Right forelimb (tissue), 1 donor: ENCODE results near the gene RIPK4.
A peak's percentile ranks its signal among the peaks of the same experiment; 100 is the strongest.

Experiments
- DNase-seq: peaks from one replicate; pipeline ENCODE4 v3.0.0-alpha.2; 2018

The RIPK4 gene

DNA sequence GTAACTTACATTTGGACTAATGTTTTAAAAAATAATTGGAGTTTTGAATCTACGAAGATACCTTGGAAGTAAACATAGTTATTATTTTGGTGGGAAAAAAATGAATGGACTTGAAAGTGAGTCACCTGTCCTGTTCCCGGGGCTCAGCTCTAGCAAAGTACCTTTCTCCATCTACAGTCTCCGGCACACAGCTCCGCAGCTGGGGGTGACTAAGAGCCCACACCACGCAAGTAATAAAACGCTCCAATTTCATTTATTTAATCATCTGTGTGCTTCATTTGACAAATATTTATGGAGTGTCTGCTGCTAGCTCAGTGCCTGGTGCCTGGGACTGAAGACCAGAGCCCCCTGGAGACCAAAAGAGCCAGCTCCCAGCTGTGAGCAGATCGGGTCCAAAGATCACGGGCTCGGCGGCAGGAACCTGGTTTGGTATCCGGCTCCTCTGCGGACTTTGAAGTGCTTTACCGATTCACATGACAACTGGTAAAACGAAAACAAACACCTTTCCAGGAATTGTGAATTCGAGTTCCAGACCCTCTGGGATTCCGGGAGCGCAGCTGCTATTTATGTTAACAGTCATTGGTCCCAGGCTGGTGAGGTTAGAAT is 1.7 kb upstream of the RIPK4 start:
- peak; percentile 61 for DNase-seq

DNA sequence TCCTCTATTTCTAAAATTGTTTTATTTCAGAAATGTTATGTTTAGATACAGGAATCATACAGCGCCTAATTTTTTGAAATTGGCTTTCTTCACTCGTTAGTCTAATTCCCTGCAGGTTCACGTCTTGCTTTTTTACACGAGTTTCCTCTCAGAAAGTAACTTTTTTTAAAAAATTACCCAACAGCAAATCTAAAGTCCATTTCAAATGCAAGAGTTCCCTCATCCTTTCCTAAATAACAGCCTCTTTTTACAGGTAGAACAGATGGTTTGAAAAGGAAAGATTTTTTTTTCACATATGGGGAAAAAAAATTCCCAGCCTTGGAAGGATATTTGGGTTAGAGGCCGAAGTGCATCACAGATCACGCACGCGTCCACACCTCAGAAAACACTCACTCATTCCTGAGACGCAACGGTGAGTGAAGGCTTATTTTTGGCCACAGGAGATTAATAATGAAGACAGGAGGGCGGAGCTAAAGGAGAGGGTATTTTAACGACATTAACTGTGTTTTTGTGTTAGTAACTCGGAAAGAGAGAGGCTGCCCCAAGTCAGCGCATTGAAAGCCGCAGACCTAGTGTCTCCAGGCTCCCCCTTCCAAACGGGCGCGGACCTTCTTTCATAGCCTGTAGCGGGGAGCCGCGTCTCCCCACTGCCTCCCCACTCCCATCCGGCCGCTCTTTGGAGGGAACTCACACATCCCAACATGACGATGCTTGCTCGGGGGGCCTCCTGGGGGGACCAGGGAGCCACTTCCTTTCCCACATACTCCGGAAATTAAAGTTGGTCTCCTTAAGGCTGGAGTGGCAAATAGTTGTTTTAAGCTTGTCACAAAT is 969 bp upstream of the RIPK4 start:
- DNase-seq, result peak; percentile 67

DNA sequence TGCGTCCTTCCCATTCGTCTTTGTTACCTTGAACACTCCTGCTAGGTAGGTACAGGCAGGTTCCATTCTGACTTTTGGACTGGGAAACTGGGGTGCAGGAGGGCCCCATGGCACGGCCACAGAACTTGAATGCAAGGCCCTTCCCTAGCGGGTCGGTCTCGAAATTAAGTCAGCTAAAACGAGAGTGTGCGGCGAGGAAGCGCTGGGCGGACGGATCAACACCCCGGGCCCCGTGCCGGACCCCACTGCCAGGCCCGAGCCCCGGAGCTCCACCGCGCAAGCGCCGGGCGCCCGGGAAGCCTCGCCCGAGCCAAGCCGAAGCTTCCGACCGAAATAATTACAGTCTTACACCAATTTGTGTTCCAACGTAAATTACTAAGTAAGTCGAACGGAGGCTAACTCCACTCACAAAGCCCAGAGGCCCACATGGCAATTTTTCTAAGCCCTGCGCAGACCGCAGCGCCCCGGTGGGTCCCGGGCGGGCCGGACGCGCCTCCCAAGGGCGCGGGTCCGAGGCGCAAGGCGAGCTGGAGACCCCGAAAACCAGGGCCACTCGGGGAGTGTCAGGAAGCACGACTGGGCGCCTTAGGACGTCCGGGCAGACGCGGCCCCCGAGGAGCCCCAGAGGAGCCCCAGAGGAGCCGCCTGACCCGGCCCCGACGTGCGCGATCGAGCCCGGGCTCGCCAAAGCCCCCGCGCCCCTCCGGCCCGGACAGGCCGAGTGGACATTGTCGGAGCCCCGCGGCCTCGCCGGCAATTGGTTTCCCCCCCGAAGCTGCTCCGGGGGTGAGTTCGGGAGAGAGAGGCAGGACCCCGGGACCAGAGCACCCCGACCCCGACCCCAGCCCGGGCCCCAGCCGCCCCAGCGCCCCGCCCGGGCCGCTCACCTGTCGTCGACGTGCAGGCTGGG is 624 bp downstream of the RIPK4 start:
- no peak for DNase-seq

DNA sequence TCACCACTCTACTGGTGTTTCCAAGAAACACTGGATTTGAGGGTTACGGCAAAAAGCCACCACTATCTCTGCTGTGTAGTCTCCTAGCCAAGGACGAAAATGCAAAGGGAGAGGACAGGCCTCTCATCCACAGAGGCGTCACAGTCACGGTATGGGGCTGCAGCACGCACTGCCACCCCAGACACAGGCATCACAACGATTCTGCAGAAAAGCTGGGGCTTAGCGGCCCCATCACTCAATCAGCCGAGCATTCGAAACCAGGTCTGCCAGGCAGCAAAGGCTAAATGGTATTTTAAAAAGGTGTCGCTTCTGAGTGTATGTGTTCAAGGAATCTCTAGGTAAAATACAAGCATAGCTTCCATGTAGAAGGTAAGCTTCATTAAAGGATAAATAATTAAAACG is 1.4 kb downstream of the RIPK4 start:
- no peak for DNase-seq

DNA sequence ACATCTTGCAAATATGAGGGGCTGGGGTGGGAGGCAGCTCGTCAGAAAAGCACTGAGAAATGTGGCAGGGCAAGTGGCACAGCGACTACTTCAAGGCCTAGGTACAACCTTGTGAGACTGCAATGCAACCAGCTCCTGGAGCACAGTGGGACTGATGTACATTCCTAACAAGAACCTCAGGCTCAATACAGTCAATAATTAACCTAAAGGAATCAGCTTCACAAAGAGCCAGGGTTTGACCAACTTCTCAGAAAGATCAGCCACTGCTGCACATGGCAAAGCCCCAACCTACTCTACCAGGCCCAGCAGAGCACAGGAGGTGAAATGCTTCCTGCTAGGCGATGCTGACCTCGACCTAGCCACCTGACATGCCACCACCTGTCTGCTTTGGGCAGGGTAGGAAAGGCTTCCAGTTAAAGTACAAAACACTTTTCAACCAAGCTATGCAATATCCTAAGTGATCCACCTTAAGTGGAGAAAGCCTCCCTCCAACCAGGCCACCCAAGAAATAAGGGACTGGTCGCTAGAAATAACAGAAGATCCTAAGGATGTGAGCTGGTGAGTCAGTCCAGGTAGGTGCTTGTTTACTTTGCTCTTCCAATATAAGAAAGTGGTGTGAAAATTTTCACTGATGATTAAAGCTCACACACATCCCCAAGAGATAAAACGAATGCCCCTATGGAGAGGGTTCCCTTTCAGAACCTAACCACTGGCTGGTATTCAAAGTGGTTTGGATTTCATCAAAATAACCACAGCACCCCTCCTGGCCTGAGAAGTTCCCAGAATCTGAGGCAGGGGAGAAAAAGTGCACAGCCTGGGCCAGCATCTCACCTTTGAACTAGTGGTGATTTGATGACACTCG is 2.1 kb downstream of the RIPK4 start:
- DNase-seq, result no peak

DNA sequence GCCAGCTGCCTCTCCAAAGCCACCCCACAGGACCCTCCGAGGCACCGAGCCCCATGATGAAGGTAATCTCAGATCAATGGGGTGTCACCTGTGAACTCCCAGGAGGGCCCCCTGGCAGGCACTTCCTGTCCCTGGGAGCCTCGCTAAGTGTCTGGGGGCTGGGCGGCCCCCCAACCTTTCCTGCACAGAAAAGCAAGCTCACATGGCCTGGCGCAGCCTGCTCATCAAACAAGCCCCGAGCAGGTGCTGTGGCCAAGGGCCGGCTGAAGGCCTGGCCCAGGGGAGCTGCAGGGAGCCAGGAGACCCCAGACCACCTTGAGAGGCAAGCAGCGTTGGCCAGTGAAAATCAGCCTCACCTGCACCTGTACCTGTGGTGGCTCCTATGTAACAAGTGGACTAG is 2.9 kb downstream of the RIPK4 start:
- no peak for DNase-seq

DNA sequence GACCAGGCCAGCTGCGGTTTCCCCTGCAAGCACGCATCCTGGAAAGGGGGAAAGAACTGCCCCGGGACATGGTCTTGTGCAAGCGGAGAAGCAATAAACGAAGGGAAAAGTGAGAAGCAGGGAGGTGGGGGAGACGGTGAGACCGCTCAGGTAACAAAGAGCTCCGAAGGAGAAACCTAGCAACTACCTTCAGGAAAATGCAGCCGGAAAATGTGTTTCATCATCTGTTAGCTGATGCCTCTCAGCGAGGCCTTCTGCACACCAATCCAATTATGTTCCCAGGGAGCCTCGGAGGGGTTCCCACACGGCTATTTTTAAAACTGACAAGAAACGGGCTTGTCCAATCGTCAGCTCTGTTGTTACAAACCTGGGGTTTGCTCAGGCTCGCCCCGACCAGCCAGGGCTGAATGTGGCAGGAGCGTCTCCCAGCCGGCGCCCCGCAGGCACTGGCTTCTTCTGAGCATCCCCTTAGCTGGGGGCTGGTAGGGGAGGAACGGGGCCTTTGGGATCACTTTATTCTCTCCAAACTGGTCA is 3.4 kb downstream of the RIPK4 start:
- no peak for DNase-seq

DNA sequence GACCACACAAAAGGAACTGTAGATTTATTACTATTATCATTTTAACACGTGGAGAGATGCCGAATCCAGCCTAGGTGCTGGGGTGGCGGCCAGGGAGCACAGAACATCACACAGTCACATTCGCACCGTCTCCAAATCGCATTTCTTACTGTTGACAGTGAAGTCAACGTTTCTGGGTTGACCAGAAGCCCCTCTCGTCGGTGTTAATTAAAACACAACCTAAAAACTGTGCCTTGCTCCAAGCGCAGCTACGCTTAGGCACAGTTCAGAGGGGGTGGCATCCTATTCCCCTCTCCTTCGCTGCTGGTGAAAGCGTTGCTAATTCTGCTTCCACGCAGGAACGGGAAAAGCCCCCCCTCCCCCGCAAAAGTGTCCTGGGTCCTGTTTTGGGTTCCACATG is 4.1 kb downstream of the RIPK4 start:
- DNase-seq, result no peak

DNA sequence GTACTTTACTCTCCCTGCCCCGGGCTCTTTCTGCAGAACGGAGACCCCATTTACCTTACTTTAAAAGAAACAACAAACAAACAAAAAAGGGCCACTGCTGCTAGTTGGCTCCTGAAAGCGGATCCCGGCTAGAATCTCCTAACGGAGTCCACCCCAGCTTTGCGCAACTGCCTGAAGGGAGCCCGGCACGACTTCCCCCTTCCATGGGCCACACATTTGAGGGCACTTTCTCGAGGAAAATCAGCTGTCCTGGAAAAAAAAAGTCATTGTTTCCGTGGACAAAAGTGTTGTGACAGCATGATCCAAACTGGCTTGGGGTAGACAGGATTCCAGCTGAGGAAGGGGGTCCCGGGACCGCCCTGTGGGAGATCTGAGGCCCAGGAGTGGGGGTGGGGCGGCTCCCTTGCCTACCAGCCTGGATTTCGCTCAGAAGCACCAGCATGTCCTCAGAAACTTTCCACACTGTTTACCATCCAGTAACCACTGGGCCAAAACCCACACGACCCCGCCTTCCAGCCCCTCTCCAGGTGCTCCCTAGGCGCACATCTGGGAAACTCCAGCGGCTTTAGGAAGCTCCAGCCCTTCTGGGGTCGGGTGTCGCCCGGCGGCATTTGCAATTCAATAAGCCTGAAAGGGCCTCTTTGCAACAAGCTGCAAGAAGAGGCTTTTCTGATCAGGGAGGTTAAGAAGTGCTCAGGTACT is 4.8 kb downstream of the RIPK4 start:
- DNase-seq, result no peak

DNA sequence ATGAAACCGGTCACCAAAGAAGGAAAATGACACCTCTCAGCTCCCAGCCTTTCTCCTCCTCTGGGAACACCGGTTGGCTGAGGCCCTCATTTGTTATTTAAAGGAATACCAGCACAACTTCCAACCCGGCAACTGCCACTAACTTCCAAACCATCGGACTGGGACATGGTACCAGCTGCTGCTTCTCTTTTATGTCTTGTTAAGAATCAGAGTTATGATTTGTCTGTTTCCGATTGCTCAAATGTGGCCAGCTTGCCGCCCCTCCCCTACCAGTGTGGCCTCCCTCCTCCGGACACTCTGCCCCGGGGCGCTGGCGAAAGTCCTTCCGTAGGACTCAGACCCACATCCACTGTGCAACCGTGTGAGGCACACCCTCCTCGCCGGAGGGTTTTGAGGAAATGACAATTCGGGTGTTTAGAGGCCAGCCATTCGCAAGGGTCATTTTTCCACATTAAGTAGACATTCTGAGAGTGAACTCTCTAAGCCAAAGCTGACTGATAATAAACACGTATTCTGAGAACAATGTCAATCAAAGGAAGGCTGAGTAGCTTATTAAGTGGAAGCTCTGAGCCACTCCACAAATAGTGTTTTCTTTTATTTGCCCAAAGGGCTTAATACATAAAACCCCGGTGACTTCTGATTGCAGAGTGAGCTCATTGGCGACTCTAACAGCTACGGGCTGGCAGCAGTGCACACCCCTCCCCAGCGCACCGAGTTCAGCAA is 5.5 kb downstream of the RIPK4 start:
- DNase-seq, result no peak

DNA sequence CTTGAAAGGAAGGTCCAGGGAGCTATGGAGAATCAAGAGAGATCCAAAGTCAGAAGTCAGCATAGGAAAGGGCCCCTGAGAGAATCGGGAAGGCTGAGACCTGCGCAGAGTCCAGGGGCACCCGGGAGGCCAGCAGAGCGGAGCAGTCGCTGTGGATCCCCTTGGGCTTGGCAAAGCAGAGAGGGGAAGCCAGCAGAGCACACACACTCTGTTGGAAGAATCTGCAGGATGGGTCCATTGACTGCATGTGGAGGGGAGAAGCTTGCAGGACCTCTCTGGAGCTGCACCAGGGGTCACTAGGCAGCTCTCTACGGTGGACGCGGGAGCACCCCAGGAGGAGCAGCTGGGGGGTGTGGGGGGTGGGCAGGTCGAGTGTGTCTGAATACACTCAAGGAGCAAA is 6.4 kb downstream of the RIPK4 start:
- no peak for DNase-seq

DNA sequence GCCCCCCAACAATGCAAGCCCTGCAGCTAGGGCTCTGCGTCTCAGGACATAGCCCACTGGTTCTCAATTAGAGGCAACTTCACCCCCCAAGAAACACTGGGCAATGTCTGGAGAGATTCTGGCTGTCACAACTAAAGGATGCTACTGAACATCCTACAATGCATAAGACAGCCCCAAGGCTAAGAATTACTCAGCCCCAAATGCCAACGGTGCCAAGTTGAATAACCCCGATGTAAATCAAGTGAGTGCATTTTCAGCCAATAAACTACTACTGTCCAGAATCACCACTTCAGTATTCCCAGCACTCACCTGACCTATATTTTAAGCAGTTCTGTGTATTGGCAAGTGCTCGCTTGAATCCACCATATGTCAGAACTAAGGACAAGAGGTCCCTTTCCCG is 6.9 kb downstream of the RIPK4 start:
- DNase-seq, result no peak

DNA sequence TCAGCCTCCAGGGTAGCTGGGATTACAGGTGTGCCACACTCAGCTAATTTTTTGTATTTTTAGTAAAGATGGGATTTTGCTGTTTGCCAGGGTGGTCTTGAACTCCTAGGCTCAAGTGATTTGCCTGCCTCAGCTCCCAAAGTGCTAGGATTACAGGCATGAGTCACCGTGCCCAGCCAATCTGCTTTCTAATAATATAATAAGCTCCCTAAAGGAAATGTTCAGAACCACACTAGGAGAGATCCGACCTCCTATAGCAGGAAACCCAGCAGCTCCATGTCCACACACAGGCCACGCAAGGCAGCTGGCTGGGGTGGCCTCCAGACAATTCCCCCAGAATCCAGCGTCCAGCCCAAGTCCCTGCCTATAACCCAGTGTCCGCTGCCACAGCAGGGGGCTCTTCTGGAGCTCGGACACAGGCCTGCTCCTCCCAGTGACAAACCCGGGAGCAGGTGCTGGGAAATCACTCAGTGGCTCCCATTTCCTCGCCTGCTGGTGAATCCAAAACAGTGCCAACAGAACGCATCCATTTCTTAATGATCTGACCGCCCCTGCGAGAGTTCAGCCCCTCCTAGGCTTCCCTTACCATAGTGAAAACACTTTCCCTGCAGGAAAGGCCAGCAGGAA is 7.5 kb downstream of the RIPK4 start:
- no peak for DNase-seq

DNA sequence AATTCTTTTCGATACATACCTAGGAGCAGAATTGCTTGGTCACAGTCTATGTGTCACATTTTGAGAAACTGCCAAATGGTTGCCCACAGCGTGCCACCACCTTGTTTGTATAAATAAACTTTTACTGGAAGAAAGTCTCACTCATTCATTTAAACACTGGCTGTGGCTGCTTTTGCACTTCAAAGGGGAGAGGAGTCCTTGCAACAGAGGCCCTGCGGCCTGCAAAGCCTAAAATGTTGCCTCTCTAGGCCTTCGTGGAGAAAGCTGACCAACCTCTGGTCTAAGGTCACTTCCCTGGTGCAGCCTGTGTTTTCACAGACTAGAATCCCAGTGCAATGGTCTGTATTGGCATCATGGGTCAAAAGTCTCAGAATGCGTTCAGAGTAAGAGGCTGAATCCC is 8.3 kb downstream of the RIPK4 start:
- no peak for DNase-seq

DNA sequence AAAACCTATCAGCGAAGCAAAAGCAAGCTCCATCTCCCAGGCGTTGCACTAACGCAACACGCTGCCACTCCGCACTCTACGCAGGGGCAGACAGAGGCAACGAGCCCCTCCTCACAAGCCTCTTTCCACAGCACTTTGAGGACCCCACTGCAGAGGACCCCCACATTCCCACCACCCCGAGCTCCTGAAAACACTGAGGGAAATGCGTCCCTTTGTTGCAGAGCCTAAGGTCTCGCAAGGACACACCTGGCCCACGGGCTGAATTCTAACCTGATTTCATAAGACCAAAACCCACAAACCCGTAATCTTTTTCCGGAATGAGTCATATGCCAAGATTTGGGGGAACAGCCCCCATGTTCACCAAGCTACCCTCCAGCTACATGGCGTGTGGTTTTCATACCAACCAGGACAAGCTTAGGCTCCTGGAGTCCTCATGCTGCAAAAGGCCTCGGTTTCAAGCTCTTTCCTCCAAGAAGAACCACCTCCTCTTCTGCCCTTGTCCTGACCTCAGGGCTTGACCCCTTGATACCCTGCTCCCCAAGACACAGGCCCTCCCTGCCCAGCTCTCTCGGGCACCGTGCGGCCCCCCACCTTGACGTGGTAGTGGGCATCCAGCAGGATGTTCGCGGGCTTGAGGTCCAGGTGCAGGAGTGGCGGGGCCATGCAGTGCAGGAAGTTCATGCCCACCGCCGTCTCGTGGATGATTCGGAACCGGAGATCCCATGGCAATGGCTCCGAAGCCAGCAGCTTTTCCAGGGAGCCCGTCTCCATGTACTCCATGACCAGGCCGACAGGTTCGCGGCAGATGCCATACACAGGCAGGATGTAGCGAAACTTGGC is 10.7 kb downstream of the RIPK4 start:
- DNase-seq, result no peak

DNA sequence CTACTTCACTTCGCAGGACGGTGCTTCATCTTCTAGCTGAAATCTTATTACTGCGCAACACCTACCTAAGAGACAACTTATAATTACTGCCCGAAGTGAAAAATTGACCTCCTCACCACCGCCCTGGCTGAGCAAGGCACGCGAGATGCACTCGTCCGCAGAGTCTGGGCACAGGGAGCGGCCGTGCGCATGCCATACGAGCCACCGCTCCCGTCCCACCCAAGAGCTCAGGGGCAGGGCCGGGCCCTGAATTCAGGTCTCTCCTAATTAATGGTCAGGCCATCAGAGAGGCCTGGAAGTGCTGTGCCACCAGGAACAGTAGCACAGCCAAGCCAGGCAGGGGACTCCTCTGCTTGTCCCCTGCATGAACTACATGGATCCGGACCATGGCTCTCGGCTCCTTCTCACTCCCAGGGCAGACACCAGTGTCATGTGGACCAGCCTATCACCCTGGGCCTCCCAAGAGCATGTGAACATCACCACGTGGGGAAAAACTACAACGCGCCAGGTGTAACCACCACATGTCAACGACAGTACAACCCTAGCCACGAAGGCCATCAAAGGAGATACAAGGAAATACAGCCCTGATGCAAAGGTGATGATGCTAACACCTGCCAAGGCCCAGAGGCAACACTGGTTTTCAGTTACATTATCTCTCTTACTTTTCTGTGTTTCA is 11.5 kb downstream of the RIPK4 start:
- DNase-seq, result no peak

DNA sequence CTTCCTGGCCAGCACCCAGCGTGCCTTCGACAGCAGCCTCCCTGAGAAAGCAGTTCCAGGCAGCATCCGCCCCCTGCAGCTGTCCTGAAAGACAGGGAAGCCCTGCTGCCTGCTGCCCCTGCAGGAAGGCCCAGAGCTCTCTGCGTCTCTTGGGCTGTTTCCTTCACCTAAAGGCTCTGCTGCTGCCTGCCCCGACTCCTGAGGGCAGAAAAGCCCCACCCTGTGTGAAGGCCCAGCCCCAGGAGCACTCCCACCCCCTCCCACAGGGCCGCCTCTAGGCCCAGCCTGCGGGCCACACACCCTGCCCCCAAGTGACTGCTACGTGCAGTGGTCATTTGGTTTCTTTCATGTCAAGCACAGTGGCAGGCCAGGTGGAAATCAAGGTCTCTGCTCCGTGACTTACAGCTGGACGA is 12.4 kb downstream of the RIPK4 start:
- DNase-seq, result no peak

DNA sequence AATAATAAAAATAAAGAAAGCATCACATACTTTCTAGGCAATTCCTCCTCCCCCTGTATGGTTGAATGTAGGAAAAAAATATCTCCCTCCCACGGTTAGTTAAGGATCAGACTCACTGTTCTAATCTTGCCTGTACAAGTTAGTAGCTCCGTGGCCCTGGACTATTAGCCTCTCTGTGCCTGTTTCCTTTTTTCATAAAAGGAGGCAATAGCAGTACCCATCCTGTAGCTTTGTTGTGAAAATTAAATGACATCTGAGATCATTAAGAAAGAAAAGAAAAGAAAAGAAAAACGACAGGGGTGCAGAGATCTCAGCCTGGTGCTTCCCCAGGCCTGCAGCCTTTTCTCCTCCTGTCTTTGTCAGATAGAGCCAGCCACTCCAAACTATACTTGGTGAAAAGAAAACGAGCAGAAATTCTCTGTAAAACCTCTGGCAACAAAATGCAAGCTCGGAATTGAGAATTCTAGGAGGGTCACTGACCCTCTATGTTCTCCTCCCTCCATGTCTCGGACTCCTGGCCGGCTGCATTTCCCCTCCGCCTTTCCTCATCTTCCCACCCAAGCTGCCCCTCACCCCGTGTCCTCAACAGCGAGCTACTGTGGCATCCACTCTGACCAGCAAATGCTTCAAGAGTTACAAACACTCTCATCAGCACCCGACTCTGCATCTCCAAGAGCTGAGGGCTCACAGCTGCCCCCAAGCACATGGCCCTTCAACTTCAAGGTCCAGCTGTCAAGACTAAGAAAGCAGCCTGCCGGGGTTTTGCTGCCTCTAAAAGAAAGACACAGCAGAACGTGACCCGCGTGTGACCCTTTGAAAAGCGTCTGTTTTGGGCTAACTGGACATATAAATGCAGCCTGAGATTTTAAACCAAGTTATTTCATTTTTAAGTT is 13.6 kb downstream of the RIPK4 start:
- DNase-seq, result no peak
